Large intestine (tissue), 3 donors: ENCODE data around the gene CADM2. TPM values are rescaled to one million over a fixed set of nuclear protein-coding genes. Genes with fewer than 3 reads are reported as not detected.

Source experiments
- DNase-seq, 2 donors: peaks; one replicate each; pipeline versions ENCODE4 v3.0.0 to v3.0.0-alpha.2; 2013
- H3K27ac ChIP-seq: one replicate; pipeline ENCODE4 v1.5.1; 2013; ENCODE audit warnings: low read length
- H3K27me3 ChIP-seq: 2 replicates; pipeline ENCODE4 v1.6.1; 2013; ENCODE audit warnings: low read length; ENCODE audit not compliant: control insufficient read depth, insufficient read depth
- H3K36me3 ChIP-seq: 2 replicates; pipeline ENCODE4 v1.6.1; 2013; ENCODE audit warnings: low read length; ENCODE audit not compliant: control insufficient read depth, insufficient read depth
- H3K4me1 ChIP-seq: one replicate; pipeline ENCODE4 v1.6.1; 2013; ENCODE audit warnings: low read length; ENCODE audit not compliant: control insufficient read depth, insufficient read depth
- H3K4me3 ChIP-seq: one replicate; pipeline ENCODE4 v1.5.1; 2013; ENCODE audit warnings: low read length
- H3K9me3 ChIP-seq: one replicate; pipeline ENCODE4 v1.6.1; 2013; ENCODE audit warnings: mild to moderate bottlenecking, low read depth, low read length, moderate library complexity; ENCODE audit not compliant: control insufficient read depth
- WGBS: methylation state at CpG from one replicate; pipeline ENCODE4 v1.1.5; 2013; ENCODE audit warnings: low lambda C conversion rate; ENCODE audit not compliant: insufficient coverage; 5-methylcytosine and 5-hydroxymethylcytosine counted together
- polyA plus RNA-seq: library from polyadenylated mRNA; unstranded; fragments of 120-200 nt; gene quantifications from one replicate; pipeline ENCODE4 v1.2.1, GENCODE V29; 2013

Gene CADM2
- polyA plus RNA-seq, 1 donor: 2.4 TPM

DNA sequence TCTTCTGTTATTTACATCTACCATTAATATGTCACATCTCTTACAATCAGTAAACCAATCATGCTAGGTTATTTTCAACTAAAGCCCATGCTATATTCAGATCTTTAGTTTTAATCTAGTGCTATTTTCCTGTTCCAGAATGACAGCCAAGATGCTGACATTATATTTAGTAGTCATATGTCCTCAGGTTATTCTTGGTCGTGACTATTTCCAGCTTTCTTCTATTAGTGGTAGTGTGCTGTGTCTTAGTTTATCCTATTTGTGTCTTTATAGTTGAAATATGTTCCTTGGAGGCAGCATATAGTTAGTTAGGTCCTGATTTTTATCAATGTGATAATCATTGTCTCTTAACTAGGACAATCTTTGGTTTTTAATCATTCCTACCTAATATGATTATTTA, 566.5 kb downstream of the CADM2 start:
- Histone ChIP-seq H3K4me1 (no peaks in the 10 kb centered on the region), H3K27me3 (no peaks in the 10 kb centered on the region), H3K9me3 (no peaks in the 10 kb centered on the region), H3K36me3 (no peaks in the 10 kb centered on the region), H3K27ac (no peak overlapping the region), H3K4me3 (no peak overlapping the region)
- WGBS: no CpG with 5 or more reads among the region's 1 CpG
- DNase-seq: no peak

DNA sequence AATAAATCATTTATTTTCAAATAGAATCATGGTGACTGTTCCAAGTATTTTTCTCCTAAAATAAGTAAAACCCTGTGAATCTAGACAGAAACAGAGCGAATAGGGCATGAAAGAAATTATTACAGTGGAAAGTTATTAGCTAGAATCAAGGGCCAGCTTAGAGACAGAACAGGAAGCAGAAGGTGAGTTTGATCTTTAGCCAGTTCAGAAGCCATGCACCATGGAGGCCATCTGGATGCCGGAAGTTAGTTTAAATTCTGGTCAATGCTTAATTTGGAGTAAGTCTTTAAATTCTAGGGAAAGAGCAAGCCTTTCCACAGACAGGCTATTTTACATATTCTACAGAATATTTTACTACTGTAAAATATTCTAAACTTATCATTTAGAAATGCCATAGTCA, 574.8 kb downstream of the CADM2 start:
- Histone ChIP-seq H3K4me3 (no peak overlapping the region), H3K27ac (no peak overlapping the region), H3K4me1 (no peaks in the 10 kb centered on the region), H3K36me3 (no peaks in the 10 kb centered on the region), H3K27me3 (no peaks in the 10 kb centered on the region), H3K9me3 (no peaks in the 10 kb centered on the region)
- DNase-seq: no peak
- WGBS: no CpG with 5 or more reads among the region's 2 CpGs

DNA sequence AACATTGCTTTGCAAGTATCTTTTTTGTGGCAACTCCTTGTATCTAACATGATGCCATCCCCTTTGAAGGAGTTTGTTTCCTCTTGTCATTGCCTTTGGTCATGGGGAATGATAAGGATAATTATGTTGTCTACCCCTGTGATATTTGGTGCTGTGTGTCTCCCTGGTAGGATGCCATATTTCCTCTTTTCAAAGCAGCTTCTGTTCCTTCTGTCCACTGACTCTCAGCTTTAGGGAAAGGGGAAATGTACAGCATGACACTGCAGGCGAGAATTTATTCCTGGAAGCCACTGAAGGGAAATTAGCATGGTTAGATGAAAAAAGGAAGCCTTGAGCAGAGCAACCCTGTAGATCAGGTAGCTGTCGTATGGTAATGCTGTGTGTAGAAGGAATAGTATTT, 576.7 kb downstream of the CADM2 start:
- no peaks in the 10 kb centered on the region for H3K4me1 ChIP-seq
- no peak overlapping the region for H3K4me3 ChIP-seq
- H3K9me3 ChIP-seq: no peaks in the 10 kb centered on the region
- WGBS: 60% methylated on average over 1 of the region's 2 CpGs
- H3K27me3 ChIP-seq: no peaks in the 10 kb centered on the region
- H3K36me3 ChIP-seq: no peaks in the 10 kb centered on the region
- no peak for DNase-seq
- no peak overlapping the region for H3K27ac ChIP-seq

DNA sequence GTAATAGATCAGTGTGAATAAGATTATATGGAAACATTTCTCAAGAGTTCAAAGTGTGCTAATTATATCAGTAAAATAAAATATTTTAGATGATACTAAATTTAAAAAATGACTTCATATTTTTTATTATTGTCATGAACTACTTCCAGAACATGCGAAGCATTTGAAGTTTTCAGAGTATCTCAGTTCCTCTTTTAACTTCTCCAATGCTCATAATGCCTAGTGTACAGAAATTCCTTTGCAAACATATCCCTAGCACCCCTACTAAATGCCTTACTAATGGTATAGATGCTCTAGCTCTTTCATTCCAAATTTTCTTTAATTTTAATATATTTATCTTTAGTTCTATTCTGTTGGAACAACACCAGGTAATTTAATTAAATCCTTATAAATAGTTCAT, 580.4 kb downstream of the CADM2 start:
- Histone ChIP-seq H3K27ac (no peak overlapping the region), H3K27me3 (no peaks in the 10 kb centered on the region), H3K36me3 (no peaks in the 10 kb centered on the region), H3K9me3 (no peaks in the 10 kb centered on the region), H3K4me3 (no peak overlapping the region), H3K4me1 (no peaks in the 10 kb centered on the region)
- WGBS: 80% methylated on average over 1 of the region's 1 CpG
- no peak for DNase-seq

DNA sequence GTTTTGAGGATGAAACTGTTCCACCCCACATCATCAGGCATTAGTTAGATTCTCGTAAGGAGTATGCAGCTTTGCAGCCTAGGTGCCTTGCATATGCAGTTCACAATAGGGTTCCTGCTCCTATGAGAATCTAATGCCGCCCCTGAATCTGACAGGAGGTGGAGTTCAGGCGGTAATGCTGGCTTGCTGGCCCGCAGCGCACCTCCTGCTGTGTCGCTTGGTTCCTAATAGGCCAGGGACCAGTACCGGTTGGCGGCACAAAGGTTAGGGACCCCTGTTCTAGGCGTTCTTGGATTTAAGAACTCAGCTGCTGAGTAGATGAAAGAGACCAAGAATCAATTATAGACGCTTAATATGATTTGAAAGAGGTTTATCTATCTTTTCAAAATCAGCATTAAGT, 595.4 kb downstream of the CADM2 start:
- Histone ChIP-seq H3K27me3 (no peaks in the 10 kb centered on the region), H3K36me3 (no peaks in the 10 kb centered on the region), H3K4me3 (no peak overlapping the region), H3K27ac (no peak overlapping the region), H3K4me1 (no peaks in the 10 kb centered on the region), H3K9me3 (no peaks in the 10 kb centered on the region)
- 90% methylated on average over 2 of the region's 10 CpGs for WGBS
- DNase-seq: no peak

DNA sequence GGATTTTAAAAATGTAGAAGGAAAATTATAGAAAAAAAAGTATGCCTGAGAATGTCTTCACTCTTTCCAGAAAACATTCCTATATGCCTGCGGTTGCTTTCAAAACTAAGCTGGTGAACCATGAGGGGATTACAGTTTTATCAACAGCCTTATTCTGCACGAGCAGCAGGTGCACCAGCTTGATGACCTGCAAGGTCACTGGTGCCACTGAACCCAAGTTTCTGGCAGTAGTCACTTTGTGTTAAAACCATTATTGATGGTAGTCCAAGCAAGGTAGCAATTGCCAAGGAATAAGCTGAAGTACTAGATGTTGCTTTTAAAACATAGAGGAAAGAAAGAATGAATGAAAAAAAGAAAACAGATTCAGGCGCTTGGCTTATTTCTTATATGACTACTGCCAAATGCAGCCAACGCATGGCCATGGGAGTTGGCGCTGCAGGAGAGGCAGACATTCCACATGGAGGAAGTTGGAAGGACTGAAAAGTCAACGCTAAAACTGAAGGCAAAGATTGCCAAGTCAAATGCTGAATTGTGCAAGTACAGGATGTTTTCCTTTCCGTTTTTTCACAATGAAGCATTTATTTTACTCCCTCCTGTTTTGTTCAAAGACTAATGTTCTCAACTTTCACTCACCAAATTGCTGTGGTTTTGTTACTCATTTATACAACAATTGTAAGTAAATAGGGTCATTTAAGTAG, 601.4 kb downstream of the CADM2 start:
- no peak overlapping the region for H3K4me3 ChIP-seq
- no peaks in the 10 kb centered on the region for H3K4me1 ChIP-seq
- no peaks in the 10 kb centered on the region for H3K27me3 ChIP-seq
- DNase-seq: no peak
- no peaks in the 10 kb centered on the region for H3K9me3 ChIP-seq
- WGBS: 73% methylated on average over 2 of the region's 7 CpGs
- no peak overlapping the region for H3K27ac ChIP-seq
- H3K36me3 ChIP-seq: no peaks in the 10 kb centered on the region

DNA sequence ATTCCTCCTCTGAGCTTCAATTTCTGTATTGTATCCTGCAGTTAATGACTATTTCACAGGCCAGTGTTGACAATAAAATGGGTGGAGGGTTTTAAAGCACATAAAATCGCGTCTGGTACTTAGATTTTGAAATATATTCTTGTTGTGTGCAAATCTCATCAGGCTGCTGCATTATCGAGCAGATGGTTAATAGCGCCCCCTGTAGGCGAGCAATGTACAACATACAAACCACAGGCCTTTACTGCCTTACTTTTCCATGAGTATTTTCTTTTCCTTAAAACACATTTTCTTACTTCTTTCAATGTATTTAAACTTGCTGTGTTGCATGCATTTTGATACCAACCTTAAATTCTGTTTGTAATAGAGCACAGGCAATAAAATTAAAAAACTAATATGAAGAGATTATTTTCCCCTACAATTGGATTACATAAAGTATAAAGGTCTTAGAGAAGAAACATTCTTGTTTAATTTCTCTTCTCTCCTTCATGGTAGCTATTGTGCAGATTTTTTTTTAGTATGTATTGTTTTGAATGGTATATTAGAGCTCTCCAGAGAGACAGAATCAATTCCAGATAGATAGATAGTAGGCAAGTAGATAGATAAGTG, 608.4 kb downstream of the CADM2 start:
- WGBS: 6% methylated on average over 2 of the region's 5 CpGs
- DNase-seq: peak in 1 of 2 donors; percentile 2
- H3K4me3 ChIP-seq: no peak overlapping the region
- H3K36me3 ChIP-seq: no peaks in the 10 kb centered on the region
- no peaks in the 10 kb centered on the region for H3K27me3 ChIP-seq
- no peaks in the 10 kb centered on the region for H3K9me3 ChIP-seq
- no peak overlapping the region for H3K27ac ChIP-seq
- no peaks in the 10 kb centered on the region for H3K4me1 ChIP-seq

DNA sequence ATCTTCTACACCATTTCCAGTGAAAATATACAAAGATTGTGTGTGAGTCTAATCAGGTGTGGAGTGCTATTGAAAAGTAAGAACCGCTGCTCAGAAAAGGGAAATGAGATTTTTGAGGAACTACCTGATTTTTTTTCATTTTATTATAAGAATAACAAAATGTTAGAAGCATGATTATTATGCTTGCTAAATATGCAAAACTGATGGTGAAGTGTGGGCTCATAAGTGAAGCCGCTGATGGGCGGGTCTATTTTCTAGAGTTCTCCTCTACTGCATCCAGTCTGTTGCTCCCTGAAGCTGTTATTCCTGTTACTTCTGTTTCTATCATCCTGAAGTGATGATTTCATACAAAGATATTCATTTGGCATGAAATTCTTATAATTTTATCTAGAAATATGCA, 612.0 kb downstream of the CADM2 start:
- Histone ChIP-seq H3K4me3 (no peak overlapping the region), H3K27ac (no peak overlapping the region), H3K27me3 (no peaks in the 10 kb centered on the region), H3K4me1 (no peaks in the 10 kb centered on the region), H3K9me3 (no peaks in the 10 kb centered on the region), H3K36me3 (no peaks in the 10 kb centered on the region)
- WGBS: 100% methylated on average over 1 of the region's 3 CpGs
- DNase-seq: no peak

DNA sequence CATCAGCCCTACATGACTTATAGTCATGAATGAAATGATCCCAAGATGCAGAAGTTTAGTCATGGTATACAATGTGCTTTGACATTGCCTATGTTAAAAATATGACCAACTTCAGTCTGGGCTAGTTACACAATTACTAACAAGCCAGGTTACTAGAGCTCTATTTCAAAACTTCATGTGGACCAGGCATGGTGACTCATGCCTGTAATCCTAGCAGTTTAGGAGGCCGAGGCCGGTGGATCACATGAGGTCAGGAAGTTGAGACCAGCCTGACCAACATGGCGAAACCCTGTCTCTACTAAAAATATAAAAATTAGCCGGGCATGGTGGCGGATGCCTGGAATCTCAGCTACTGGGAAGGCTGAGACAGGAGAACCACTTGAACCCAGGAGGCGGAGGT, 613.0 kb downstream of the CADM2 start:
- Histone ChIP-seq H3K27ac (no peak overlapping the region), H3K4me3 (no peak overlapping the region), H3K4me1 (no peaks in the 10 kb centered on the region), H3K9me3 (no peaks in the 10 kb centered on the region), H3K27me3 (no peaks in the 10 kb centered on the region), H3K36me3 (no peaks in the 10 kb centered on the region)
- no peak for DNase-seq
- 100% methylated on average over 2 of the region's 6 CpGs for WGBS

DNA sequence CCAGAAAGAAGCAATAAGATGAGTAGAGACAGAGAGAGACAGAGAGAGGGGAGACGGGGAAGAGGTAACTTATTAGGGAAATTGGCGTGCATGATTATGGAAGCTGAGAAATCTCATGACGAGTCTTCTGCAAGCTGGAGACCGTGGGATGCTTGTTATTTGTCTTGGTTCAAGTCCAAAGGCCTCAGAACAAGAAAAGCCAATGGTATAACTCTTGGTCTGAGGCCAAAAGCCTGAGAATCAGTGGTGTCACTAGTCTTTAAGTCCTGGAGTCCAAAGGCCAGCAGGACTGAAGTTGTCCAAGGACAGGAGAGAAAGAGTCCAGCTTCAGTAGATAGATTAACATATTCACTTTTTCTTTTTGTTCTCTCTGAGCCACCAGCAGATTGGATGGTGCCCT, 613.6 kb downstream of the CADM2 start:
- 83% methylated on average over 2 of the region's 4 CpGs for WGBS
- DNase-seq: no peak
- no peaks in the 10 kb centered on the region for H3K36me3 ChIP-seq
- no peak overlapping the region for H3K27ac ChIP-seq
- H3K4me1 ChIP-seq: no peaks in the 10 kb centered on the region
- H3K9me3 ChIP-seq: no peaks in the 10 kb centered on the region
- no peak overlapping the region for H3K4me3 ChIP-seq
- no peaks in the 10 kb centered on the region for H3K27me3 ChIP-seq

DNA sequence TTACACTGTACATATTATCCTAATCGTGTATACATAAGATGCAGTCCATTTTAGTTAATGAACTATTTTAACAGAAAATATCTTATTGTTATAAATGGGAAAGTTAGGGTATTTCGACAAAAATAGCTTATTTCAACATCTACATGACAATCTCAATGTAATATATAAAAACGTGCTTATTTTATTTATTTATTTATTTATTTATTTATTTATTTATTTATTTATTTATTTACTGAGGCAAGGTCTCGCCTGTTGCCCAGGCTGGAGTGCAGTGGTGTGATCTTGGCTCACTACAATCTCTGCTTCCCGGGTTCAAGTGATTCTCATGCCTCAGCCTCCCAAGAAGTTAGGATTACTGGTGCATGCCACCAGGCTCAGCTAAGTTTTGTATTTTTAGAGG, 614.2 kb downstream of the CADM2 start:
- no peak overlapping the region for H3K27ac ChIP-seq
- no peaks in the 10 kb centered on the region for H3K9me3 ChIP-seq
- no peak overlapping the region for H3K4me3 ChIP-seq
- no peaks in the 10 kb centered on the region for H3K4me1 ChIP-seq
- WGBS: 60% methylated on average over 2 of the region's 5 CpGs
- DNase-seq: no peak
- no peaks in the 10 kb centered on the region for H3K27me3 ChIP-seq
- no peaks in the 10 kb centered on the region for H3K36me3 ChIP-seq
